Keratinocyte (primary cell): ENCODE measurements around the gene PCDHAC1. TPM values are rescaled to one million over a fixed set of nuclear protein-coding genes. Genes with fewer than 3 reads are reported as not detected.

ENCODE experiments used
- DNase-seq: peaks from one replicate; pipeline ENCODE4 v3.0.0-alpha.2; 2011; ENCODE audit warnings: low read depth, missing footprints, low spot score
- FAIRE-seq: peaks from 2 replicates; lab custom pipeline; 2011; peaks lifted over from hg19 to GRCh38; lab: Jason Lieb, UNC
- H2AFZ ChIP-seq: 2 replicates; pipeline ENCODE4 v1.6.0; 2012; ENCODE audit warnings: low read length, control low read depth, inconsistent platforms; ENCODE audit not compliant: control insufficient read depth
- H3K27ac ChIP-seq: 2 replicates; pipeline ENCODE4 v1.5.1; 2011; ENCODE audit warnings: low read length; ENCODE audit not compliant: control insufficient read depth, insufficient read depth
- H3K27me3 ChIP-seq: 3 replicates; pipeline ENCODE4 v1.6.0; 2011; ENCODE audit warnings: low read length; ENCODE audit not compliant: control insufficient read depth, insufficient read depth; ENCODE audit errors: extremely low read depth
- H3K36me3 ChIP-seq, 2 experiments: 2 replicates in 1 of 2; 3 replicates in 1 of 2; pipeline ENCODE4 v1.5.1; 2011; ENCODE audit warnings: low read length in 2 of 2, mild to moderate bottlenecking in 1 of 2; ENCODE audit not compliant: control insufficient read depth in 2 of 2, insufficient read depth in 2 of 2; ENCODE audit errors: extremely low read depth in 1 of 2
- H3K4me1 ChIP-seq: 3 replicates; pipeline ENCODE4 v1.5.1; 2011; ENCODE audit warnings: low read length; ENCODE audit not compliant: control insufficient read depth, insufficient read depth; ENCODE audit errors: extremely low read depth
- H3K4me2 ChIP-seq: 3 replicates; pipeline ENCODE4 v1.6.0; 2011; ENCODE audit warnings: low read depth, low read length; ENCODE audit not compliant: control insufficient read depth, insufficient read depth; ENCODE audit errors: extremely low read depth
- H3K4me3 ChIP-seq, 3 experiments: fragments of 200-600 bp in 1 of 3; sonication (generic) in 1 of 3; 2 replicates in 2 of 3; 3 replicates in 1 of 3; pipeline ENCODE4 v1.5.1; 2011 to 2016; ENCODE audit warnings: low read length in 3 of 3, mild to moderate bottlenecking in 3 of 3, control low read depth in 2 of 3, inconsistent platforms in 1 of 3, low read depth in 1 of 3, mixed read lengths in 1 of 3, mixed run types in 1 of 3, moderate library complexity in 1 of 3; ENCODE audit not compliant: control insufficient read depth in 2 of 3, insufficient read depth in 2 of 3; ENCODE audit errors: extremely low read depth in 1 of 3
- H3K79me2 ChIP-seq: 2 replicates; pipeline ENCODE4 v1.6.0; 2012; ENCODE audit warnings: low read length; ENCODE audit not compliant: control insufficient read depth, insufficient read depth
- H3K9ac ChIP-seq: 3 replicates; pipeline ENCODE4 v1.6.0; 2011; ENCODE audit warnings: low read length; ENCODE audit not compliant: control insufficient read depth, insufficient read depth; ENCODE audit errors: extremely low read depth
- H3K9me1 ChIP-seq: 3 replicates; pipeline ENCODE4 v1.6.0; 2011; ENCODE audit warnings: low read length; ENCODE audit not compliant: control insufficient read depth, insufficient read depth; ENCODE audit errors: extremely low read depth
- H3K9me3 ChIP-seq: 2 replicates; pipeline ENCODE4 v1.5.1; 2012; ENCODE audit warnings: low read depth, low read length; ENCODE audit not compliant: control insufficient read depth
- H4K20me1 ChIP-seq: 3 replicates; pipeline ENCODE4 v1.6.0; 2011; ENCODE audit warnings: low read length; ENCODE audit not compliant: control insufficient read depth, insufficient read depth; ENCODE audit errors: extremely low read depth
- EZH2 ChIP-seq: IDR thresholded peaks from one replicate; pipeline ENCODE4 v1.6.1; 2012; ENCODE audit warnings: inconsistent platforms, mild to moderate bottlenecking, low read length, moderate library complexity
- dilution Hi-C: fragments of 300-500 bp; cut with MboI; formaldehyde crosslinking; loops from one replicate; pipeline ENCODE4 v1.7.0; 2020; ENCODE audit warnings: low sequenced_read_pairs; ENCODE audit not compliant: extremely low pct_ligation_motif_present
- polyA plus RNA-seq, 5 experiments: library from polyadenylated mRNA; depleted of rRNA in 3 of 5; stranded (reverse) in 3 of 5; stranded (forward) in 1 of 5; unstranded in 1 of 5; fragments of >200 nt; gene quantifications; 1 replicate in 1 of 5; 2 replicates in 3 of 5; 3 replicates in 1 of 5; pipeline versions ENCODE4 v1.2.1 to v1.2.3, GENCODE V29; 2011 to 2012; ENCODE audit warnings: missing spikeins in 2 of 5, low read depth in 1 of 5, low replicate concordance in 1 of 5
- TF ChIP-seq, protein P1 (sequence below), 3 experiments: IDR thresholded peaks in 1 of 3; conservative IDR thresholded peaks in 1 of 3; optimal IDR thresholded peaks in 1 of 3; 2 replicates in 2 of 3; 3 replicates in 1 of 3; pipeline versions ENCODE3 to v1.5.1; 2011; ENCODE audit warnings: low read length in 3 of 3, mild to moderate bottlenecking in 3 of 3, moderate library complexity in 2 of 3, control low read depth in 1 of 3, inconsistent platforms in 1 of 3; ENCODE audit not compliant: insufficient read depth in 2 of 3; ENCODE audit errors: extremely low read depth in 1 of 3

Gene PCDHAC1
- polyA plus RNA-seq, 1 donor (not counting 4 experiments of a cell fraction or from before 2014, with no cell fraction given) = 0.45 TPM

DNA sequence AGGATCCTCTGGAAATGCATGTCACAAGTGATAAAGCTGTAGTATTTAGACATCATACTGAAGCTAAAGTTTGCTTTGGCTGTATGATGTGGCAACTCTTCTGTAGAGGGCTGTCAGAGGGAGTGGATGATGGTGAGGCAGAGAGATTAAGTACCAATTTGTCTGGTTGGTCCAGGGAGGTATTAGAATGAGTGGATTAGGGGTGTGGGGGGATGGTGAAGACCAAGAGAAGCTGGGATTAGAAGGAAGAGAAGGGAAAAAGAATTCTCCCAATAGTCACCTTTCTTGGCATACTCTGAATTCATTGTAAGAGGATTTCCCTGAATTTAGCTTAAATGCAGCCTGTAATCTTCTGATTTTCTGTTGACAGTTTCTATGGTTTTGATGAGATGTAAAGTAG is 43.8 kb downstream of the PCDHAC1 start:
- H3K79me2 ChIP-seq = no peaks in the 10 kb centered on the region
- H2AFZ ChIP-seq = no peak overlapping the region
- H3K4me3 ChIP-seq = no peak overlapping the region
- TF ChIP-seq, protein P1, sequence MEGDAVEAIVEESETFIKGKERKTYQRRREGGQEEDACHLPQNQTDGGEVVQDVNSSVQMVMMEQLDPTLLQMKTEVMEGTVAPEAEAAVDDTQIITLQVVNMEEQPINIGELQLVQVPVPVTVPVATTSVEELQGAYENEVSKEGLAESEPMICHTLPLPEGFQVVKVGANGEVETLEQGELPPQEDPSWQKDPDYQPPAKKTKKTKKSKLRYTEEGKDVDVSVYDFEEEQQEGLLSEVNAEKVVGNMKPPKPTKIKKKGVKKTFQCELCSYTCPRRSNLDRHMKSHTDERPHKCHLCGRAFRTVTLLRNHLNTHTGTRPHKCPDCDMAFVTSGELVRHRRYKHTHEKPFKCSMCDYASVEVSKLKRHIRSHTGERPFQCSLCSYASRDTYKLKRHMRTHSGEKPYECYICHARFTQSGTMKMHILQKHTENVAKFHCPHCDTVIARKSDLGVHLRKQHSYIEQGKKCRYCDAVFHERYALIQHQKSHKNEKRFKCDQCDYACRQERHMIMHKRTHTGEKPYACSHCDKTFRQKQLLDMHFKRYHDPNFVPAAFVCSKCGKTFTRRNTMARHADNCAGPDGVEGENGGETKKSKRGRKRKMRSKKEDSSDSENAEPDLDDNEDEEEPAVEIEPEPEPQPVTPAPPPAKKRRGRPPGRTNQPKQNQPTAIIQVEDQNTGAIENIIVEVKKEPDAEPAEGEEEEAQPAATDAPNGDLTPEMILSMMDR (optimal IDR thresholded peaks at IDR 0.05 in 1 of 3, IDR thresholded peaks at IDR 0.05 in 1 of 3, conservative IDR thresholded peaks at IDR 0.05 in 1 of 3; ENCODE audit: extremely low read depth in 1 of 3, insufficient read depth in 2 of 3, low read length in 3 of 3) = no peak
- no peak for TF ChIP-seq EZH2
- H3K4me2 ChIP-seq = no peak overlapping the region
- no peak for FAIRE-seq
- H3K9me3 ChIP-seq = no peaks in the 10 kb centered on the region
- H3K9ac ChIP-seq = no peak overlapping the region
- peaks cover 3% of the 10 kb centered on the region for H3K4me1 ChIP-seq
- H3K9me1 ChIP-seq = no peaks in the 10 kb centered on the region
- no peaks in the 10 kb centered on the region for H3K36me3 ChIP-seq
- H3K27me3 ChIP-seq = peaks cover 23% of the 10 kb centered on the region
- dilution Hi-C loops = no loop called here
- DNase-seq = no peak
- no peak overlapping the region for H3K27ac ChIP-seq
- no peaks in the 10 kb centered on the region for H4K20me1 ChIP-seq

DNA sequence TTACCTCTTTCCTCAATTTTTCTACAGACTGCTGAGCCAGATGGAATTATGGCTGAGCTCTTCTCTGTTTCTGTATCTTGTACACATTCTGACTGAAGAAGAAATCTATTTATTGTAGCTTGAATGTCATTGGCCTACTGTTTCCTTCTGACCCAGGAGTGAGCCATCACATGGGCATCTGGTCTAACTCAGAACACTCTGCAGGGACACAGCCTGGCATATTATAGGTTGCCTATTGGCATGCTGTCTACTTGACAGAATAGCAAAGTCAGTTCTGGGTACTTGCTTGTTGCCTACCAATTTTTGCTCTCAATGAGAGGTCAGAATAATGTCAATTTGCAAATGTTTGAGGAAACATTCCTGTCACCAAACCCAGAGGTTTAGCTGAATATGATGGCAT is 47.5 kb downstream of the PCDHAC1 start:
- H2AFZ ChIP-seq = no peak overlapping the region
- TF ChIP-seq EZH2 = no peak
- TF ChIP-seq, protein P1 (optimal IDR thresholded peaks at IDR 0.05 in 1 of 3, IDR thresholded peaks at IDR 0.05 in 1 of 3, conservative IDR thresholded peaks at IDR 0.05 in 1 of 3; ENCODE audit: extremely low read depth in 1 of 3, insufficient read depth in 2 of 3, low read length in 3 of 3) = no peak
- no peak for FAIRE-seq

More for the DNA sequence above, 47.5 kb downstream of the PCDHAC1 start:
- no peaks in the 10 kb centered on the region for H3K79me2 ChIP-seq
- no peak overlapping the region for H3K4me3 ChIP-seq
- dilution Hi-C loops = no loop called here
- no peaks in the 10 kb centered on the region for H3K9me1 ChIP-seq
- no peaks in the 10 kb centered on the region for H3K9me3 ChIP-seq
- H3K9ac ChIP-seq = no peak overlapping the region
- H3K4me2 ChIP-seq = no peak overlapping the region
- no peak for DNase-seq
- no peaks in the 10 kb centered on the region for H3K36me3 ChIP-seq
- H3K27ac ChIP-seq = no peak overlapping the region
- H3K4me1 ChIP-seq = no peaks in the 10 kb centered on the region
- no peaks in the 10 kb centered on the region for H4K20me1 ChIP-seq
- no peaks in the 10 kb centered on the region for H3K27me3 ChIP-seq
